ENCODE measurements around the gene GGACT.
"Not testable (repeated sequence)": the region's sequence is repeated elsewhere in the genome, so short reads cannot be mapped to it uniquely, and the experiment has no call there.

GGACT gene

GRCh38 chr13:100618897-100619296 is 30.3 kb upstream of the GGACT start:
- H3K27ac ChIP-seq (ENCODE audit: low read length); H3K27me3 ChIP-seq (ENCODE audit: insufficient read depth, low read length); H3K9ac ChIP-seq (ENCODE audit: low read depth, low read length); H3K4me3 ChIP-seq (ENCODE audit: low read length); H3K4me1 ChIP-seq (ENCODE audit: insufficient read depth, low read length): not testable (repeated sequence)
- peaks cover 29% of the 10 kb centered on the region for H3K9me3 ChIP-seq (ENCODE audit: insufficient read depth, low read depth, low read length)
- H3K36me3 ChIP-seq (ENCODE audit: insufficient read depth, low read depth, low read length): peaks cover 36% of the 10 kb centered on the region

DNA sequence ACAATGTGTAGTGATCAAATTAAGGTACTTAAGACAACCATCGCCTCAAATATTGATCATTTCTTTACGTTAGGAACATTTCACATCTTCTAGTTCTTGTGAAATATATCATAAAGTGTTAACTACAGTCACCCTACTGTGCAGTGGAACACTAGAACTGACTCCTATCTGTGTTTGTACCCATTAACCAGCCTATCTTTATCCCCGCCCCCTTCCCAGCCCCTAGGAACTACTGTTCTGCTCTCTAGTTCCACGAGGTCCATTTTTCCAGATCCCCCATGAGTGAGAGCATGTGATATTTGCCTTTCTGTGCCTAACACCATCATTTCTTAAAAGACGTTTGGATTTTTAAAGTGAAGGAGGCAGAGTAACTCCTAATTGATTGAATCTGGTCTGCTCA is 24.4 kb upstream of the GGACT start:
- no peak overlapping the region for H3K27ac ChIP-seq (ENCODE audit: low read length)
- no peak overlapping the region for H3K9ac ChIP-seq (ENCODE audit: low read depth, low read length)
- no peaks in the 10 kb centered on the region for H3K4me1 ChIP-seq (ENCODE audit: insufficient read depth, low read length)
- peaks cover 14% of the 10 kb centered on the region for H3K9me3 ChIP-seq (ENCODE audit: insufficient read depth, low read depth, low read length)
- H3K36me3 ChIP-seq (ENCODE audit: insufficient read depth, low read depth, low read length): peaks cover 22% of the 10 kb centered on the region; the same call in 1 of the 2 replicates
- H3K4me3 ChIP-seq (ENCODE audit: low read length): no peak overlapping the region
- no peaks in the 10 kb centered on the region for H3K27me3 ChIP-seq (ENCODE audit: insufficient read depth, low read length)

DNA sequence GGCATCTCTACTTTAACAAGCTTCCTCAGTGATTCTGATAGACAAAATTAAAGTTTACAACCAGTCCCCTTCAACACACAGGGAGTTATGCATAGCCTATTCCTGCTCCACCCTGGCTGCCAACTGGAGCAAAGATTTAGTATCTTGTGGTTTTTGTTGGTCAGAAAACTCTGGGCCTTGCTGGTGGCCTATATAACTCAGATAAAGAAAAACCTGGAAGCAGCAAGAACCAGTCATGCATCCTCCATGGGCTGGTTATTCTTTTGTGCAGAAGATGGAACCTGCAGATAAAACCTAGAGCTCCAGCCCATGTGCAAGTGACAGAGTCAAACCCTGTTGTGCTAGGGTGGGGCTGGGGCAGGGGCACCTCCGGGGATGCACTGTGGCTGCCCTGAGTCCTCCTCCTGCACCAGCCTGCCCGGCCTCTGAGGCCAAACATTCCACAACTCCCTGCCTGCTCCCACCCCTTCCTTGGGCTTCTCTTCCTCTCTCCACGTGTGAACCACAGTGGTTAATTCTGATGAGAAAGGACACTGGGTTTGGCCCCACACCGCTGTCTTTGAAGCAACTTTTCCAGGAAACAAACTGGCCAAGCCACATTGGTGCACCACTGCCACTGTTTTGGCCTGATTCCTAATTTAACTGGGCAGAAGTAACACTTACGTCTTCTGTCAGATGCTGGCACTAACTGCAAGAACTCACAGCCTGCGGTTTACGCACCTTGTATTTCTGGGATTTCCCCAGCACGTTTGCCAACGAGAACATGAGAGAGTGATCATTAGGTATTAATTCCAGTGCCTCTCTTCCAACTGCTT is 23.3 kb upstream of the GGACT start:
- peaks cover 4% of the 10 kb centered on the region; the same call in 1 of the 2 replicates for H3K9me3 ChIP-seq (ENCODE audit: insufficient read depth, low read depth, low read length)
- no peak overlapping the region for H3K9ac ChIP-seq (ENCODE audit: low read depth, low read length)
- H3K27ac ChIP-seq (ENCODE audit: low read length): no peak overlapping the region
- H3K27me3 ChIP-seq (ENCODE audit: insufficient read depth, low read length): no peaks in the 10 kb centered on the region
- no peaks in the 10 kb centered on the region for H3K4me1 ChIP-seq (ENCODE audit: insufficient read depth, low read length)
- no peak overlapping the region for H3K4me3 ChIP-seq (ENCODE audit: low read length)
- H3K36me3 ChIP-seq (ENCODE audit: insufficient read depth, low read depth, low read length): peaks cover 18% of the 10 kb centered on the region; the same call in 1 of the 2 replicates

GRCh38 chr13:100610391-100611347 is 22.1 kb upstream of the GGACT start:
- Histone ChIP-seq H3K9me3 (ENCODE audit: insufficient read depth, low read depth, low read length) (no peaks in the 10 kb centered on the region), H3K4me3 (ENCODE audit: low read length) (no peak overlapping the region), H3K4me1 (ENCODE audit: insufficient read depth, low read length) (no peaks in the 10 kb centered on the region), H3K36me3 (ENCODE audit: insufficient read depth, low read depth, low read length) (peaks cover 20% of the 10 kb centered on the region; the same call in 1 of the 2 replicates), H3K27ac (ENCODE audit: low read length) (no peak overlapping the region), H3K9ac (ENCODE audit: low read depth, low read length) (no peak overlapping the region), H3K27me3 (ENCODE audit: insufficient read depth, low read length) (no peaks in the 10 kb centered on the region)

DNA sequence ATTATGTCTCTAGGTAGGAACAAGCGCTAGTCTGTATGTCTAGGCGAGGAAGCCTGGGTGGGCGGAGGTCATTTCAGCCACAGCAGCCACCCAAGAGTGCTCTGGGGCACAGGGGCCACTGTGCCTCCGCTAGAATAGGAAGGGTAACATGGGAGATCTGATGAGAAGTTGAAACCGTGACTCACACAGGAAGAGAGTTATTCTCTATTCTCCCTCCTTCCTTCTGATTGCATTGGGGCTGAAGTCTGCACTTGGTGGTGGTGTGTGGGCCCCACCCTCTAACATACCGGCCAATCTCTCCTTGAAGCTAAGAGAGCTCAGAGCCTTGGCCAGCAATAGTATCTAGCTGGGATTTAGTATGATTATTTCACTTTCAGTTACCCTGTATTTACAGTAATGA is 20.3 kb upstream of the GGACT start:
- Histone ChIP-seq H3K9me3 (ENCODE audit: insufficient read depth, low read depth, low read length) (no peaks in the 10 kb centered on the region), H3K36me3 (ENCODE audit: insufficient read depth, low read depth, low read length) (peaks cover 27% of the 10 kb centered on the region; the same call in 1 of the 2 replicates), H3K4me3 (ENCODE audit: low read length) (no peak overlapping the region), H3K27ac (ENCODE audit: low read length) (no peak overlapping the region), H3K4me1 (ENCODE audit: insufficient read depth, low read length) (no peaks in the 10 kb centered on the region), H3K27me3 (ENCODE audit: insufficient read depth, low read length) (no peaks in the 10 kb centered on the region), H3K9ac (ENCODE audit: low read depth, low read length) (no peak overlapping the region)

DNA sequence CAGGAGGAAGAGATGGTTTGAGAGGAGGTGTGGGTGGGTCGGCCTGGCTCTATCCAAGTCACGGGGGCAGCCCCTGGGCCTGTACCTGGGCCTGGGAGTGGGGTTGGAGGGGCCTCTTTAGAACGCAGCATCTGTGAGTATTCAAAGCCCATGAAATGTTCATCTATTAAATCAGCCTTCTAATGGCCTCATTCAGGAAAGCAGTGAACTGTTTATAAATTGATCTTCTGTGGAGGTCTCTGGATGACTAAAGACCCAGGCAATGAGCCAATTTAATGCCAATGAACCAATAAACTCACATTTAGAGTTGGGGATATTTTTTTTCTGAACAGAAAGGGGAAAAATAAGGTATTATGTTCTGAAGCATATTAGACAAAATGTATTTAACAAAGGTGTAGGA is 19.9 kb upstream of the GGACT start:
- Histone ChIP-seq H3K27ac (ENCODE audit: low read length) (no peak overlapping the region), H3K4me1 (ENCODE audit: insufficient read depth, low read length) (no peaks in the 10 kb centered on the region), H3K9me3 (ENCODE audit: insufficient read depth, low read depth, low read length) (no peaks in the 10 kb centered on the region), H3K9ac (ENCODE audit: low read depth, low read length) (no peak overlapping the region), H3K4me3 (ENCODE audit: low read length) (no peak overlapping the region), H3K27me3 (ENCODE audit: insufficient read depth, low read length) (no peaks in the 10 kb centered on the region), H3K36me3 (ENCODE audit: insufficient read depth, low read depth, low read length) (peaks cover 27% of the 10 kb centered on the region; the same call in 1 of the 2 replicates)

GRCh38 chr13:100604918-100605710 is 16.5 kb upstream of the GGACT start:
- Histone ChIP-seq H3K9me3 (ENCODE audit: insufficient read depth, low read depth, low read length) (no peaks in the 10 kb centered on the region), H3K36me3 (ENCODE audit: insufficient read depth, low read depth, low read length) (peaks cover 13% of the 10 kb centered on the region; the same call in 1 of the 2 replicates), H3K27me3 (ENCODE audit: insufficient read depth, low read length) (no peaks in the 10 kb centered on the region), H3K4me3 (ENCODE audit: low read length) (no peak overlapping the region), H3K27ac (ENCODE audit: low read length) (no peak overlapping the region), H3K9ac (ENCODE audit: low read depth, low read length) (no peak overlapping the region), H3K4me1 (ENCODE audit: insufficient read depth, low read length) (no peaks in the 10 kb centered on the region)

DNA sequence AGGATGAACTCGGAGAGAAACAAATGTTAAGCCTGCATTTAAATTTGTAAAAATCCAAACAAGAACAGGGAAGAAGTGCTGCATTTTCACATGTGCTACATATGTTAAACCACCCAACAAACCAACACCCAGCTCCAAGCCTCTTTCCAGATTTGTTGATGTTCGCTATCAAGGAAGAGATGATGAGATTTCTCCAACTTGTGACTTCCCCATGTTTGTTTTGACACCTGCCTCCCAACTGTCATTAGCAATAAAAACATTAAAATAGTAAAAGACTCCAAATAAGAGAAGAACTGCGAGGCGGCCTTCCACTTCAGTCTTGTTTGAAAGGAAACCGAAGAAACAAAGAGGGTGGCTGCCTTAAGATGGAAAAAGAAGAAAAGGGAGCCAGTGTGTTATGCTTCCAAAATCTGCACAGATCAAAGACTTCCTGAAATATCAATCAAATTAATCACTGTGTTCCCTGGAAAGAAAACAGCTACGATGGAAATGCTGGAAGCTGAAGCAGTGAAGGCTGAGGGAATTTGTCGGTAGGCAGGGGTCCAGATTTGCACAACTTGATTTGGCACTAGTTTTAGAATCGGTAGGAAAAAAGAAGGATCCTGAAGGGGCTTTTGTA is 14.0 kb upstream of the GGACT start:
- no peak overlapping the region for H3K4me3 ChIP-seq (ENCODE audit: low read length)
- no peak overlapping the region for H3K9ac ChIP-seq (ENCODE audit: low read depth, low read length)
- no peaks in the 10 kb centered on the region for H3K27me3 ChIP-seq (ENCODE audit: insufficient read depth, low read length)
- H3K4me1 ChIP-seq (ENCODE audit: insufficient read depth, low read length): no peaks in the 10 kb centered on the region
- H3K36me3 ChIP-seq (ENCODE audit: insufficient read depth, low read depth, low read length): peaks cover 9% of the 10 kb centered on the region; the same call in 1 of the 2 replicates
- no peaks in the 10 kb centered on the region for H3K9me3 ChIP-seq (ENCODE audit: insufficient read depth, low read depth, low read length)
- H3K27ac ChIP-seq (ENCODE audit: low read length): no peak overlapping the region

GRCh38 chr13:100601716-100602115 is 13.1 kb upstream of the GGACT start:
- H3K4me1 ChIP-seq (ENCODE audit: insufficient read depth, low read length): no peaks in the 10 kb centered on the region
- no peaks in the 10 kb centered on the region for H3K27me3 ChIP-seq (ENCODE audit: insufficient read depth, low read length)
- peaks cover 9% of the 10 kb centered on the region; the same call in 1 of the 2 replicates for H3K36me3 ChIP-seq (ENCODE audit: insufficient read depth, low read depth, low read length)
- H3K9ac ChIP-seq (ENCODE audit: low read depth, low read length): no peak overlapping the region
- no peak overlapping the region for H3K4me3 ChIP-seq (ENCODE audit: low read length)
- no peaks in the 10 kb centered on the region for H3K9me3 ChIP-seq (ENCODE audit: insufficient read depth, low read depth, low read length)
- no peak overlapping the region for H3K27ac ChIP-seq (ENCODE audit: low read length)

DNA sequence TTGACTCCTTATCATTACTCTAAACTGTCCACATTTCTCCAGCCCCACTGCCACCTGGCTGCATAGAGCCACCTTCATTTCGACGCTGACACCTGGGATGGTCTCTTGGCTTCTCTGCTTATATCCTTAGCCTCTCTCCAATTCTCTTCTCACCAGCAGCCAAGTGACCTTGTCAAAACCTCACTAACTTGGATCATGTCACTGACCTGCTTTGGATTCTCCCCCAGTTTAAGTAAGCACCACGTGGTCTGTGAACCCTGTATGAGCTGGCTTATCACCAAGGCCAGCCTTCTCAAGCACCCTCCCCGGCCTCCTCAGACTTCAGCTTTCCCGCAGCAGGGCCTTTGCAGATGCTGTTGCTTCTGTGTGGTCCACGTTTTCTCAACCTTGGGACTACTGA is 12.3 kb upstream of the GGACT start:
- H3K9me3 ChIP-seq (ENCODE audit: insufficient read depth, low read depth, low read length): no peaks in the 10 kb centered on the region
- H3K27me3 ChIP-seq (ENCODE audit: insufficient read depth, low read length): no peaks in the 10 kb centered on the region
- peaks cover 9% of the 10 kb centered on the region; the same call in 1 of the 2 replicates for H3K36me3 ChIP-seq (ENCODE audit: insufficient read depth, low read depth, low read length)
- H3K4me1 ChIP-seq (ENCODE audit: insufficient read depth, low read length): no peaks in the 10 kb centered on the region
- H3K9ac ChIP-seq (ENCODE audit: low read depth, low read length): no peak overlapping the region
- no peak overlapping the region for H3K4me3 ChIP-seq (ENCODE audit: low read length)
- no peak overlapping the region for H3K27ac ChIP-seq (ENCODE audit: low read length)

DNA sequence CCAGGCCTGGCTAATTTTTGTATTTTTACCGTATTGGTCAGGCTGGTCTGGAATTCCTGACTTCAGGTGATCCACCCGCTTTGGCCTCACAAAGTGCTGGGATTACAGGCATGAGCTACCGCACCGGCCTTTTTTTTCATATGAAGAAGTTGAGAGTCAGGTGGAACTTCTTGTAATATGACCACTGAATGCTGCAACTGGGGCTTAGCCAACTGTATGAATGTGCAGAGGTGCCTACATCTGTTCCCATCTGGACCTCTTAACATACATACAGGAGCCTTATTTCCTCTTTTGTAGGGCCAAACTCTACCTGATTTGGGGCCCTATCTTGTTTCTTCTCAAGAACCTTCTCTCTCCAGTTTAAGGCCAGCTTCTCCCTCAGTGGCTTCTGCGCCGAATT is 11.9 kb upstream of the GGACT start:
- H3K9ac ChIP-seq (ENCODE audit: low read depth, low read length): no peak overlapping the region
- no peaks in the 10 kb centered on the region for H3K4me1 ChIP-seq (ENCODE audit: insufficient read depth, low read length)
- H3K4me3 ChIP-seq (ENCODE audit: low read length): no peak overlapping the region
- no peak overlapping the region for H3K27ac ChIP-seq (ENCODE audit: low read length)
- H3K9me3 ChIP-seq (ENCODE audit: insufficient read depth, low read depth, low read length): no peaks in the 10 kb centered on the region
- H3K36me3 ChIP-seq (ENCODE audit: insufficient read depth, low read depth, low read length): peaks cover 5% of the 10 kb centered on the region; the same call in 1 of the 2 replicates
- H3K27me3 ChIP-seq (ENCODE audit: insufficient read depth, low read length): no peaks in the 10 kb centered on the region

Data from iPS-20b (cell line).